NT2/D1 (cell line): ENCODE results near the gene SERTAD1.

Experiments
- SUZ12 ChIP-seq: IDR thresholded peaks from 2 replicates; pipeline ENCODE4 v1.6.1; 2011; ENCODE audit not compliant: insufficient read length, insufficient read depth; ENCODE audit errors: extremely low read depth
- YY1 ChIP-seq: IDR thresholded peaks from 2 replicates; pipeline ENCODE4 v1.6.1; 2011; ENCODE audit not compliant: insufficient read length, insufficient read depth
- ZNF274 ChIP-seq: IDR thresholded peaks from 2 replicates; pipeline ENCODE4 v1.6.1; 2011; ENCODE audit warnings: mild to moderate bottlenecking, low read depth, low read length

DNA sequence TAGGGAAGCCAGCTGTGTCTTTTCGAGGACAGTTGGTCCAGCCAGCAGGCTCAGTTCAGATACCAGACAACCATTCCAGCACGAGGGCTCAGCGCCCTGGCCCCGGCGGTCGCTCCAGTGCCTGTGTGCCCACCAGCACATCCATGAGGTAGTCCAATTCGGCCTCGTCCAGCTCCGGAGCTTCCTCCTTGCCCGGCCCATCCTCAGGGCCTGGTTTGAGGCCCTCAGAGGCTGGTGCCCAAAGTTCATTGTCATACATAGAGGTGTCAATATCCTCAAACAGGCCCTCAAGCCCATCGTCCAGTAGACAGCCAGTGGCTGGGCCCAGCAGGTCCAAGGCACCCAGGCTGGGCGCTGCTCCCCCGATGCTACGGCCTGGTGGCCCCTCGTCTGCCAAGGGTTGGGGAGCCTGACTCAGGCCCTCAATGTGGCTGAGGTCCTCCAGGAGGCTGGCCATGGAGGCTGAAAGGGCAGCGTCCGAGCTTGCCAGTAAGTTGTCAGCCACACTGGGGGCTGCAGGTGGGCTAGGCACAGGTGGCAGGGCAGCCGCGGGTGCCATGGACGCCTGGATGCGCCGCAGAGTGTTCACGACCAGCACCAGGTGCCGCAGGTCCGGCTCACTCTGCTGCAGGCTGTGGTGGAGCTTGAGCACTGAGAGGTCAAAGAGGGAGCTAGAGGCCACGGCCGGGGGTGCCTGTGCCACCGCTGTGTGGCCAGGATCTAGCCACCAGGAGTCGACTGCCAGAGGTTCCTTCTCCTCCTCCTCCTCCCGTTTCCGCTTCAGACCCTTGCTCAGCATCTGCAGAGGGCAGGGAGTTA is 2.8 kb downstream of the SERTAD1 start:
- no peak for TF ChIP-seq SUZ12
- no peak for TF ChIP-seq YY1
- TF ChIP-seq ZNF274, result no peak
